Measurements from ENCODE around the gene SOX18. TPM values are rescaled to one million over a fixed set of nuclear protein-coding genes. Genes with fewer than 3 reads are reported as not detected.
A peak's percentile ranks its signal among the peaks of the same experiment; 100 is the strongest.

Gene SOX18
- total and polyA plus RNA-seq, 2 of the 13 experiments (the other 11 are each of a cell fraction or from before 2014, with no cell fraction given), result 1.6 to 1.9 TPM

DNA sequence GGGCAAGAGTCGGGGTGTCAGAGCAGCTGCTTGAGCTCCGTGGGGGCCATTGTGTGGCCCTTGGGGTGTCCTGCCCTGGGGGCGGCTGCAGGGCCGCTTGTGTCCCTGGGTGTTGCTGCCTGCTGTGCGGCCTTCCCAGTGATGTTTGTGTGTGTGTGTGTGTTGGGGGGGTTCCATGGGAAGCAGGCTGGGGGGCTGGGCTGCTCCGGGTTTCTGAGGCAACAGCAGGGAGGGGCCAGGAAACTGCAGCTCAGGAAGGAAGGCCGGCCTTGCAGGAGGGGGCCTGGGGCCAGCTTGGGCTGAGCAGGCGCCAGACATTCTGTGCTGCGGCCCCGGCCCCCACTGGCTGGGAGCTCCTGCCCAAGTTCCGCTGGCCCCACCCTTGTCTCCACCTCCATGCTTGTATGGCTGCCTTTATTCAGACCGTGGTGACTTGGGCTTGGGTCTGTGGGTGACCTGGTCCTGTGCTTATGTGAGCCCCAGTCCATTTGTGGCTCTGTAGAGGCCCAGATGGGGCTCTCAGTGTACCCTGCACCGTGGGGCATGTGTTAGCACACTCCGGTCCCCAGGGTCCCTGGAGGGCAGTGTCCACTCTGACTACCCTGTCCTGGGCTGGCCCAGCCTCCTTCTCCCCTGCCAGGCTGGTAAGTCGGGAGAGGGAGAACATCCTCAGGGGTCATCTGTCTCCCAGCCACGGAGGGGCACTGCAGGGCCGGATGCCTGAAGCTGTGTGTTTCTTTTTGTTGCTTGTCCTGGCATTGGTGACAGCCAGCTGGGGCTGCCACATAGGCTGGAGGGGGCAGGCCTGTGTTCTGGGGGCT, 4.6 kb upstream of the SOX18 start (continued):
- TF ChIP-seq IRF2 (CRISPR knock-in tag; IDR thresholded peaks at IDR 0.05), result peak; percentile 81
- TF ChIP-seq GTF2F1 (IDR thresholded peaks at IDR 0.05; ENCODE audit: low read length), result no peak
- peak; percentile 50 for TF ChIP-seq CBX1 (IDR thresholded peaks at IDR 0.05; ENCODE audit: low read depth)
- peak; percentile 86 for TF ChIP-seq TARDBP (CRISPR knock-in tag; IDR thresholded peaks at IDR 0.05)
- TF ChIP-seq SRY (CRISPR knock-in tag; IDR thresholded peaks at IDR 0.05), result 0 out of 2 replicates have a peak, but pooled peaks have one; percentile 42
- no peak for TF ChIP-seq TBL1XR1 (IDR thresholded peaks at IDR 0.05; ENCODE audit: borderline replicate concordance, low read length, partially characterized antibody)
- TF ChIP-seq ELF1 (CRISPR knock-in tag; IDR thresholded peaks at IDR 0.05), result peak; percentile 67
- TF ChIP-seq SALL2 (CRISPR knock-in tag; IDR thresholded peaks at IDR 0.05), result peak; percentile 66
- TF ChIP-seq NR2F2 (IDR thresholded peaks at IDR 0.05; ENCODE audit: borderline replicate concordance, low read depth), result 0 out of 2 replicates have a peak, but pooled peaks have one; percentile 37
- TF ChIP-seq ZNF503 (CRISPR knock-in tag; IDR thresholded peaks at IDR 0.05), result peak; percentile 50; the same call in 1 of the 2 replicates
- peak; percentile 91 for TF ChIP-seq ZNF414 (CRISPR knock-in tag; IDR thresholded peaks at IDR 0.05)
- peak in 1 of 2 experiments; percentile 73; a peak in 2 of 4 replicates for TF ChIP-seq ATF4 (CRISPR knock-in tag; IDR thresholded peaks at IDR 0.05)
- TF ChIP-seq, protein P1, sequence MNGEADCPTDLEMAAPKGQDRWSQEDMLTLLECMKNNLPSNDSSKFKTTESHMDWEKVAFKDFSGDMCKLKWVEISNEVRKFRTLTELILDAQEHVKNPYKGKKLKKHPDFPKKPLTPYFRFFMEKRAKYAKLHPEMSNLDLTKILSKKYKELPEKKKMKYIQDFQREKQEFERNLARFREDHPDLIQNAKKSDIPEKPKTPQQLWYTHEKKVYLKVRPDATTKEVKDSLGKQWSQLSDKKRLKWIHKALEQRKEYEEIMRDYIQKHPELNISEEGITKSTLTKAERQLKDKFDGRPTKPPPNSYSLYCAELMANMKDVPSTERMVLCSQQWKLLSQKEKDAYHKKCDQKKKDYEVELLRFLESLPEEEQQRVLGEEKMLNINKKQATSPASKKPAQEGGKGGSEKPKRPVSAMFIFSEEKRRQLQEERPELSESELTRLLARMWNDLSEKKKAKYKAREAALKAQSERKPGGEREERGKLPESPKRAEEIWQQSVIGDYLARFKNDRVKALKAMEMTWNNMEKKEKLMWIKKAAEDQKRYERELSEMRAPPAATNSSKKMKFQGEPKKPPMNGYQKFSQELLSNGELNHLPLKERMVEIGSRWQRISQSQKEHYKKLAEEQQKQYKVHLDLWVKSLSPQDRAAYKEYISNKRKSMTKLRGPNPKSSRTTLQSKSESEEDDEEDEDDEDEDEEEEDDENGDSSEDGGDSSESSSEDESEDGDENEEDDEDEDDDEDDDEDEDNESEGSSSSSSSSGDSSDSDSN (CRISPR knock-in tag; IDR thresholded peaks at IDR 0.05), result peak; percentile 85
- TF ChIP-seq FOXC1 (CRISPR knock-in tag; IDR thresholded peaks at IDR 0.05; ENCODE audit: borderline replicate concordance), result peak; percentile 98
- peak; percentile 86 for TF ChIP-seq POLR2G (IDR thresholded peaks at IDR 0.05; ENCODE audit: low read depth, low read length)
- TF ChIP-seq NFE2L2 (IDR thresholded peaks at IDR 0.05; ENCODE audit: low read length), result no peak
- TF ChIP-seq ARNT2 (CRISPR knock-in tag; IDR thresholded peaks at IDR 0.05; ENCODE audit: low read depth), result peak; percentile 64
- TF ChIP-seq DBP (CRISPR knock-in tag; IDR thresholded peaks at IDR 0.05; ENCODE audit: not compliant biosample characterization), result peak; percentile 93
- TF ChIP-seq SP5 (CRISPR knock-in tag; IDR thresholded peaks at IDR 0.05; ENCODE audit: borderline replicate concordance, low read depth), result peak; percentile 72; the same call in 1 of the 2 replicates
- no peak; the same call in 1 of the 2 replicates for TF ChIP-seq FOXP1 (IDR thresholded peaks at IDR 0.05)
- peak; percentile 52; the same call in 1 of the 2 replicates for TF ChIP-seq FOXP1 (CRISPR knock-in tag; IDR thresholded peaks at IDR 0.05)
- TF ChIP-seq, protein P2, sequence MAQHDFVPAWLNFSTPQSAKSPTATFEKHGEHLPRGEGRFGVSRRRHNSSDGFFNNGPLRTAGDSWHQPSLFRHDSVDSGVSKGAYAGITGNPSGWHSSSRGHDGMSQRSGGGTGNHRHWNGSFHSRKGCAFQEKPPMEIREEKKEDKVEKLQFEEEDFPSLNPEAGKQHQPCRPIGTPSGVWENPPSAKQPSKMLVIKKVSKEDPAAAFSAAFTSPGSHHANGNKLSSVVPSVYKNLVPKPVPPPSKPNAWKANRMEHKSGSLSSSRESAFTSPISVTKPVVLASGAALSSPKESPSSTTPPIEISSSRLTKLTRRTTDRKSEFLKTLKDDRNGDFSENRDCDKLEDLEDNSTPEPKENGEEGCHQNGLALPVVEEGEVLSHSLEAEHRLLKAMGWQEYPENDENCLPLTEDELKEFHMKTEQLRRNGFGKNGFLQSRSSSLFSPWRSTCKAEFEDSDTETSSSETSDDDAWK (CRISPR knock-in tag; IDR thresholded peaks at IDR 0.05), result no peak

All from HepG2 (cell line).